ENCODE measurements around the gene STAT3.

DNA sequence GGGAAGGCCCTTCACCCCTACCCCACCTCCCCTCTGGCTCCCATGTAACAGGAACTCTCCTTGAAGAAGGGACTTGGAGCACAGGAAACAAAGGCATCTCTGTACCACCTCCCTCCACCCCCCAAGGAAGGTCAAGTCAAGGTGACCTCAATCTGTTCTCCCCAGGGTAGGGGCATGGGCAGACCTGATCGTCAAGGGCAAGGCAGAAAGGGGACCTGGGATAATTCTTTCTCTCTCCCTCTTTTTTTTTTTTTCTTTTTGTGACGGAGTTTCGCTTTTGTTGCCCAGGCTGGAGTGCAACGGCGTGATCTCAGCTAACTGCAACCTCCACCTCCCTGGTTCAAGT is 104.2 kb downstream of the STAT3 start:
- TF ChIP-seq POLR2AphosphoS5 (IDR thresholded peaks at IDR 0.05) (no peak), POLR2A (IDR thresholded peaks at IDR 0.05) (no peak), CTCF (IDR thresholded peaks at IDR 0.05) (no peak)

All from sigmoid colon (tissue), 4 donors.